Muscle layer of duodenum (tissue), 2 donors: Measurements from ENCODE around the gene HADHB.

Source experiments
- H3K27ac ChIP-seq: one replicate; pipeline ENCODE4 v1.7.0; 2013; ENCODE audit warnings: mild to moderate bottlenecking, low read length
- H3K27me3 ChIP-seq: one replicate; pipeline ENCODE4 v1.7.0; 2013; ENCODE audit warnings: low read depth, mild to moderate bottlenecking, control low read depth, low read length
- H3K36me3 ChIP-seq, 2 donors: one replicate each; pipeline ENCODE4 v1.7.0; 2013; ENCODE audit warnings: low read length in 2 of 2, control low read depth in 1 of 2, mild to moderate bottlenecking in 1 of 2; ENCODE audit not compliant: insufficient read depth in 2 of 2, control insufficient read depth in 1 of 2
- H3K4me1 ChIP-seq, 2 donors: one replicate each; pipeline ENCODE4 v1.7.0; 2013; ENCODE audit warnings: low read length in 2 of 2, mild to moderate bottlenecking in 2 of 2, control low read depth in 1 of 2, moderate library complexity in 1 of 2; ENCODE audit not compliant: insufficient read depth in 2 of 2, control insufficient read depth in 1 of 2
- H3K4me3 ChIP-seq, 2 donors: one replicate each; pipeline ENCODE4 v1.7.0; 2013; ENCODE audit warnings: low read length in 2 of 2, low read depth in 1 of 2, mild to moderate bottlenecking in 1 of 2
- H3K9me3 ChIP-seq, 2 donors: one replicate each; pipeline ENCODE4 v1.7.0; 2013; ENCODE audit warnings: low read length in 2 of 2, control low read depth in 1 of 2, mild to moderate bottlenecking in 1 of 2; ENCODE audit not compliant: control insufficient read depth in 1 of 2
- donor health status: healthy.

Gene HADHB

DNA sequence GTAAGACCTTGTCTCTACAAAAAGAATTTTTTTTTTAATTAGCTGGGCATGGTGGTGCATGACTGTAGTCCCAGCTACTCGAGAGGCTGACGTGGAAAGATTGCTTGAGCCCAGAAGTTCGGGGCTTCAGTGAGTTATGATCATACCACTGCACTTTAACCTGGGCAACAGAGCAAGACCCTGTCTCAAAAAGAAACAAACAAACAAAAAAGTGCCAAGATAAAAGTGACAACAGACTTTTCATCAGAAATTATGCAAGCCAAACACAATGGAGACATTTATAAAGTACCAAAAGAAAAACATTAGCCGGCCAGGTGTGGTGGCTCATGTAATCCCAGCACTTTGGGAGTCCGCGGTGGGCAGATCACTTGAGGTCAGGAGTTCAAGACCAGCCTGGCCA, 27.0 kb upstream of the HADHB start:
- Histone ChIP-seq H3K4me1 (no peaks in the 10 kb centered on the region), H3K9me3 (no peaks in the 10 kb centered on the region), H3K4me3 (no peak overlapping the region), H3K27me3 (no peaks in the 10 kb centered on the region), H3K27ac (no peak overlapping the region), H3K36me3 (peaks cover 60 to 69% of the 10 kb centered on the region in 2 donors)

- H3K4me3 ChIP-seq, result no peak overlapping the region
- no peak overlapping the region for H3K27ac ChIP-seq
- H3K4me1 ChIP-seq, result no peaks in the 10 kb centered on the region
- H3K9me3 ChIP-seq, result peaks cover 0 to 2% of the 10 kb centered on the region in 2 donors
- no peaks in the 10 kb centered on the region for H3K27me3 ChIP-seq
- peaks cover 37 to 53% of the 10 kb centered on the region in 2 donors for H3K36me3 ChIP-seq
These were observed 21.7 kb upstream of the HADHB start for GRCh38 chr2:26223018-26223417.

DNA sequence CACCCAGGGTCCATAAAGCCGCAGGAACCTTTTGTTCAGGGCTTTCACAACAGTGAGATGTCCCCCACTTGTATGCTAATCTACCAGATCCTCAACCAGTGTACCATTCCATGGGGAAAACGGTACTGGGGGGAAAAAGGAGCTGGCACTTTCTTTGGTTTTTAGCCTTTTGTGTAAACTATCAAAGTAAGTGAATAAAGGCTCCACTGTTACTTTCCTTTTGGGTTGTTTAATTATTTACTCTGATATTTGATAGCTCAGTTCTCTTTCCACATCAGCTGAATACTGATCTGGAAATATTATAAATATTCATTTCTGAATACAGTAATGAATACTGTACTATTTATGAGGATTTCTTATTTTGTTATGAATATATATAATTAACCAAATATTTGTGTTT, 20.6 kb upstream of the HADHB start:
- no peaks in the 10 kb centered on the region for H3K27me3 ChIP-seq
- no peaks in the 10 kb centered on the region for H3K4me1 ChIP-seq
- peaks cover 42 to 62% of the 10 kb centered on the region in 2 donors for H3K36me3 ChIP-seq
- H3K9me3 ChIP-seq, result peaks cover 0 to 2% of the 10 kb centered on the region in 2 donors
- H3K27ac ChIP-seq, result no peak overlapping the region
- H3K4me3 ChIP-seq, result no peak overlapping the region

GRCh38 chr2:26229595-26229994, 15.1 kb upstream of the HADHB start:
- H3K4me1 ChIP-seq, result no peaks in the 10 kb centered on the region
- no peaks in the 10 kb centered on the region for H3K27me3 ChIP-seq
- H3K9me3 ChIP-seq, result peaks cover 0 to 2% of the 10 kb centered on the region in 2 donors
- no peak overlapping the region for H3K4me3 ChIP-seq
- no peak overlapping the region for H3K27ac ChIP-seq
- H3K36me3 ChIP-seq, result peaks cover 41 to 85% of the 10 kb centered on the region in 2 donors

DNA sequence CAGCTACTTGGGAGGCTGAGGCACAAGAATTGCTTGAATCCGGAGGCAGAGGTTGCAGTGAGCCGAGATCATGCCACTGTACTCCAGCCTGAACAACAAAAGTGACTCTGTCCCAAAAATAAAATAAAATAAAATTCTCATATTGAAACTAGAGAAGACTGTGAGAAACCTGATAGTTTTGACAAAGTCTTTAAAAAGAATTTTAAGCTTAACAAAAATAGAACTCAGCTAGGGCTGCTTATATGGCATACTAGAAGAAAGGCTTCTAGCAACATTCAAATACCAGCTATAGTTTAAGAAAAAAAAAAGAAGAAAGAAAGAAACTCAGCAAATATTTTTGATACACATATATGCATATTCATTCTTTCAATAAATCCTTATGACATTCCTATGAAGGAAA, 13.9 kb upstream of the HADHB start:
- Histone ChIP-seq H3K9me3 (peaks cover 0 to 2% of the 10 kb centered on the region in 2 donors), H3K27ac (no peak overlapping the region), H3K36me3 (peaks cover 45 to 87% of the 10 kb centered on the region in 2 donors), H3K4me1 (no peaks in the 10 kb centered on the region), H3K4me3 (no peak overlapping the region), H3K27me3 (no peaks in the 10 kb centered on the region)

DNA sequence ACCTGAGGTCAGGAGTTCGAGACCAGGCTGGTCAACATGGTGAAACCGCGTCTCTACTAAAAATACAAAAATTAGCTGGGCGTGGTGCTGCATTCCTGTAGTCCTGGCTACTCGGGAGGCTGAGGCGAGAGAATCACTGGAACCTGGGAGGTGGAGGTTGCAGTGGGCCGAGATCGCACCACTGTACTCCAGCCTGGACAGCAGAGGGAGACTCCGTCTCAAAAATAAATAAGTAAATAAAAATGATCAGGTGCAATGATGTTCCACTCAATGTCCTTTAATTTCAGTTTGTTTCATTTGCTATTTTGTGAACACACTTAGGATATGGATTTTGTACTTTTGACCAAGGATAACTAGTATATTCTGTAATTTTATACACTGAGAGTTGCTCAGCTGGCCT, 9.7 kb upstream of the HADHB start:
- peaks cover 56 to 68% of the 10 kb centered on the region in 2 donors for H3K36me3 ChIP-seq
- no peak overlapping the region for H3K27ac ChIP-seq
- no peak overlapping the region for H3K4me3 ChIP-seq
- no peaks in the 10 kb centered on the region for H3K27me3 ChIP-seq
- H3K9me3 ChIP-seq, result no peaks in the 10 kb centered on the region
- peaks cover 0 to 16% of the 10 kb centered on the region in 2 donors for H3K4me1 ChIP-seq

DNA sequence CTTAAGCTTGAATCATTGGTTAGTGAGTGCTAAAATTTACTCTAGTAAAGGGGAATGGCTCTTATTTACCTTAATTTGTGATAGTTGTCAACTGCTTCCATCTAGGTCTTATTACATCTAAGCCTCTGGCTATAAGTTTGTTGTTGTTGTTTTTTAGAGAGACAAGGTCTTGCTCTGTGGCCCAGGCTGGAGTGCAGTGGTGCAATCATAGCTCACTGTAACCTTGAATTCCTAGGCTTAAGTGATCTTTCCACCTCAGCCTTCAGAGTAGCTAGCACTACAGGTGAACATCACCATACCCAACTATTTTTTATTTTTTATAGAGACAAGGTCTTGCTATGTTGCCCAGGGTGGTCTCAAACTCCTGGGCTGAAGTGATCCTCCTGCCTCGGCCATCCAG, 6.9 kb upstream of the HADHB start:
- peaks cover under 1 to 40% of the 10 kb centered on the region in 2 donors for H3K4me1 ChIP-seq

DNA sequence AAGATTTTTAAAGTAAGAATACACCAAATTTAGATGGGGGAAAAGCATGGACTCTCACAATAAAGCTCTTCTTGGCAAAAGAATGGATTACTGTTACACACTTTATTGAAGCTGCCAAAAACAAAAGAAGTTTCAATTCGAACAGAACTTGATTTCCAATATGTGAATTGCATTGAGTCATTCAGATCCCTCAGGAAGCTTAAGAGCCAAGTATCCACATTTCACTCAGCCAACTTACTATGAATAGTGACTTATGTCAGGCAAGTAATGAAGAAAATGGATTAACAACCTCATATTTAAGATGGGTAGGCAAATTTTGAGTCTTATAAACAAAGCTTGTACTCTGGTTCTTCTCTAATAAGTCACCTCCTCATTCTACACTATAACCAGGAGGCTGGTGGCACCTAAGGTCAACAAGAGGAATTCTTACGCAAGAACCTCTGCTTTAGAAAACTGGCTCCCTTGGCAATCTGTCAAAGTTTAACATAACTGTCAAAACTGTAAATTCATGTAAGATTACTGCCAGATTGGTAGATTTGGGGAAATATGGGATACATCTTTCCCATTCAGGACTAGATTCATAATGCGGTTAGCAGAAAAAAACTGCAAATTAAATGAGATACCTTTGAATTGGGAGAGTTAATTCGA, 6.3 kb upstream of the HADHB start:
- Histone ChIP-seq H3K9me3 (no peaks in the 10 kb centered on the region), H3K4me3 (no peak overlapping the region), H3K27ac (peak overlapping the region; percentile 40), H3K4me1 (peaks cover 5 to 40% of the 10 kb centered on the region in 2 donors), H3K27me3 (no peaks in the 10 kb centered on the region), H3K36me3 (peaks cover 33 to 42% of the 10 kb centered on the region in 2 donors)

More for the DNA sequence above, 6.9 kb upstream of the HADHB start:
- Histone ChIP-seq H3K27ac (no peak overlapping the region), H3K9me3 (no peaks in the 10 kb centered on the region), H3K4me3 (no peak overlapping the region), H3K27me3 (no peaks in the 10 kb centered on the region), H3K36me3 (peaks cover 39 to 48% of the 10 kb centered on the region in 2 donors)

DNA sequence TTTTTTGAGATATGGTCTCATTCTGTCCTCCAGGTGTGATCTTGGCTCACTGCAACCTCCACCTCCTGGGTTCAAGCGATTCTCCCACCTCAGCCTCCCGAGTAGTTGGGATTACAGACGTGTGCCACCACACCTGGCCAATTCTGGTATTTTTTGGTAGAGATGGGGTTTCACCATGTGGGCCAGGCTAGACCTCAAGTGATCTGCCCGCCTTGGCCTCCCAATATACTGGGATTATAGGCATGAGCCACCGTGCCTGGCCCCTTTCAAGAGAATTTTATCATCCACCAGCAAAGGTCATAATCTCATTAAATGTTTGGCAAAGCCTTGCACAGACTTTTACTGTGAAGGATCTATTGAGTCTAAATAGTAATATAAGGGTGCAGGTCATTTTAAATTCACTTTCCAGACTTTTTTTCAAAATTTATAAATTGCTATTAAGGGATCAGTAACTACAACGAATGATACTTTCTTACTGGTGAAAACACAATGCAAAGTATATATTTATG, 2.8 kb upstream of the HADHB start:
- Histone ChIP-seq H3K27me3 (no peaks in the 10 kb centered on the region), H3K36me3 (peaks cover 12 to 19% of the 10 kb centered on the region in 2 donors), H3K27ac (no peak overlapping the region), H3K4me3 (peak overlapping the region in 1 of 2 donors; percentile 100), H3K4me1 (peaks cover 5 to 54% of the 10 kb centered on the region in 2 donors), H3K9me3 (no peaks in the 10 kb centered on the region)

DNA sequence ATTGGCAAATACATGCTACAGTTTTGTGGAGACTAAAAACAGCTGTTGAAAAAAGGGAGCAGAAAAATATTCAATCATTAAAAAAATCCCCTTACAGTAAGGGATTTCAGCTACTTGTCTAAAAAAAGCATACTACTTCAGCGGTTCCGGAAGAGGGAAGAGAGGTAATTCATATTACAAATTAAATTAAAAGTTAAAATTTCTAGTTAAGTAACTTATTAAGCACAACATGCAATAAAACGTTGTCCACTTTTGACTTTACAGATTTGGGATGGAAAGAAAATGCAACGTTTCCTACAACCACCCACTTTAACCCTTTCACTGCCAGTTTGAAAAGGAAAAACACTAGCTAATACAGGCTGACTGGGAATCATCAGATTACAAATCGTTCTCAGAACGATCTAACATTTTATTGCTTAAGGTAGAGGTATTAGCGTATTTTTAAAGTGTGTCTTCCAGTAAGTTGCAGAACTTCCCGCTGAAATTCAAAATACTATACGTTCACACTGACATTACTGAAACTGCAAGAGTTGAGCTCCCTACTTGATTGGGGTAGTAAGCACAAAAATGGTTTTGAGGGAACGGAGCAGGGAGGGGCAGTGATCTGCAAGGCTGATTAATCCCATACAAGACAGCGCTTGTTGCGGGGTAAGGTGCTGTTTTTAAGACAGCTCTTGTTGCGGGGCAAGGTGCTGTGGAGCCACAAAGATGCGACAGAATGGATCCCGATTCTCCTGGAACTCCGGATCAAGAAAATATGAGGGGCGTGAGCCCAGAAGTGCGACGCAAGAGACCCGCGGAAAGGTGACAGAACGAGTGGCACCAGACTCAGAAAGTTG, 1.1 kb upstream of the HADHB start:
- peaks cover 5 to 48% of the 10 kb centered on the region in 2 donors for H3K4me1 ChIP-seq
- H3K27ac ChIP-seq, result peak overlapping the region; percentile 97
- H3K4me3 ChIP-seq, result peak overlapping the region; percentile 93 to 100
- H3K27me3 ChIP-seq, result no peaks in the 10 kb centered on the region
- H3K36me3 ChIP-seq, result peaks cover 1 to 8% of the 10 kb centered on the region in 2 donors
- no peaks in the 10 kb centered on the region for H3K9me3 ChIP-seq

DNA sequence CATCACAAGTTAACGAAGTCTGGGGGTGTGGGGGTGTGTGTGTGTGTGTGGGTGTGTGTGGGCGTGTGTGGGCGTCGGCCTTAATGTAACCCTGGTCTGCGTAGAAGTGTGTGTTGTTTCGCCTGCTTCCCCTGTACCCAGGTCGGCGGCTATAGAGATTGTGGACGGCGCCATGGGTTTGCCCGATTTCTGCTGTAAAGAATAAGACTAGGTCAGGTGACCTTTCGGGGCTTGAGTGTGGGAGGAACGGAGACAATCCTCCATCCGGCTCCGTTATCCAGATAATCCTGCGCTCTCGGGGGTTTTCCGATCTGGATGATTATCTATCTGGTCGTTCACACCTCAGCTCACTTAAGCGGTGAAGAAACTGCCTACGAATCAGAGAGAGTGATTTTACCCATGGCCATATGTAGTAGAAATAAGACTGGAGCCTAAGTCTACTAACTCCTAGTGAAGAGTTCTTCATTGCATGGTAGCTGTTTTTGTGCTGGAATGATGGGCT, 543 bp downstream of the HADHB start:
- peaks cover 0 to 8% of the 10 kb centered on the region in 2 donors for H3K36me3 ChIP-seq
- H3K4me1 ChIP-seq, result peaks cover 5 to 39% of the 10 kb centered on the region in 2 donors
- H3K27me3 ChIP-seq, result no peaks in the 10 kb centered on the region
- H3K27ac ChIP-seq, result peak overlapping the region; percentile 97
- H3K9me3 ChIP-seq, result no peaks in the 10 kb centered on the region
- peak overlapping the region; percentile 93 to 100 for H3K4me3 ChIP-seq
